GM18909 (cell line): ENCODE measurements around the gene ARHGAP12.
"Not testable (repeated sequence)": the region's sequence is repeated elsewhere in the genome, so short reads cannot be mapped to it uniquely, and the experiment has no call there.

Source experiments
- ATAC-seq: cut with Tn5 transposase; IDR thresholded peaks from one replicate; pipeline ENCODE4 v1.9.1; 2021; ENCODE audit warnings: mild to moderate bottlenecking; ENCODE audit not compliant: unreplicated experiment, poor library complexity

Gene ARHGAP12, protein sequence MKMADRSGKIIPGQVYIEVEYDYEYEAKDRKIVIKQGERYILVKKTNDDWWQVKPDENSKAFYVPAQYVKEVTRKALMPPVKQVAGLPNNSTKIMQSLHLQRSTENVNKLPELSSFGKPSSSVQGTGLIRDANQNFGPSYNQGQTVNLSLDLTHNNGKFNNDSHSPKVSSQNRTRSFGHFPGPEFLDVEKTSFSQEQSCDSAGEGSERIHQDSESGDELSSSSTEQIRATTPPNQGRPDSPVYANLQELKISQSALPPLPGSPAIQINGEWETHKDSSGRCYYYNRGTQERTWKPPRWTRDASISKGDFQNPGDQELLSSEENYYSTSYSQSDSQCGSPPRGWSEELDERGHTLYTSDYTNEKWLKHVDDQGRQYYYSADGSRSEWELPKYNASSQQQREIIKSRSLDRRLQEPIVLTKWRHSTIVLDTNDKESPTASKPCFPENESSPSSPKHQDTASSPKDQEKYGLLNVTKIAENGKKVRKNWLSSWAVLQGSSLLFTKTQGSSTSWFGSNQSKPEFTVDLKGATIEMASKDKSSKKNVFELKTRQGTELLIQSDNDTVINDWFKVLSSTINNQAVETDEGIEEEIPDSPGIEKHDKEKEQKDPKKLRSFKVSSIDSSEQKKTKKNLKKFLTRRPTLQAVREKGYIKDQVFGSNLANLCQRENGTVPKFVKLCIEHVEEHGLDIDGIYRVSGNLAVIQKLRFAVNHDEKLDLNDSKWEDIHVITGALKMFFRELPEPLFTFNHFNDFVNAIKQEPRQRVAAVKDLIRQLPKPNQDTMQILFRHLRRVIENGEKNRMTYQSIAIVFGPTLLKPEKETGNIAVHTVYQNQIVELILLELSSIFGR

DNA sequence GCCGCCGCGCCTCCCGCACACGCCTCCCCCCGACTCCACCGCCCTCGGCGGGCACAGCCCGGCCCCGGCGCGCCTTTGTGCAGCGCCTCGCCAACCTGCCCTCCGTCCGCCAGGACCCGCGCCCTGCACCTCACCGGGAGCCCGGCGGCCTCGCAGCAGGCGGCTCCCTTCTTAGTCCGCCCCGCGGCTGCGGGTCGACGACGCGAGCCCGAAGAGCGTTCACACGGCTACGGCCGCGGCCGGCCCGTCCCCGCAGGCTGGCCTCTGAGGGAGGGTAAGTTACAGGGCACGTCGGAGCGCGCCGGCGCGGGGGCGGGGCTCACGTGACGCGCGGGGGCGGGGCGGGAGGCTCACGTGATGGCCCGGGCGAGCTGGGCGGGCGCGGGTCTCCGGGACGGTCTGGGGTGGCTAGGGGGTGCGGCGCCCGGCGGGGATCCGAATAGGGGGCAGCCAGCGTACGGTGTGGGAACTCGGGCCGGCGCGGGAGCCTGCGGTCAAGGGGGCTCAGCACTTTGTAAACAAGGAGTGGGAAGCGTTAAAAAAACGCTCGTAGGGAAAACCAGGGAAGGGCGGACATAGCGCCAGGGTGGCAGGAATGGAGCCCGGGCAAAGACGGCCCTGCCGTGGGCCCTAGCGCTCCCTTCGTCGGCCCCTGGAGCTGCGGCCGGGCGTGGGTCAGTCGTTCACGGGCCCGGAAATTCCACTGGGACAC lies at the start of gene ARHGAP12:
ARHGAP12 (minus strand) TSS at position 283 of the 712 bp plus-strand sequence. CDS start 19,976 bp downstream, outside the sequence.
- ATAC-seq: peak; percentile 76

DNA sequence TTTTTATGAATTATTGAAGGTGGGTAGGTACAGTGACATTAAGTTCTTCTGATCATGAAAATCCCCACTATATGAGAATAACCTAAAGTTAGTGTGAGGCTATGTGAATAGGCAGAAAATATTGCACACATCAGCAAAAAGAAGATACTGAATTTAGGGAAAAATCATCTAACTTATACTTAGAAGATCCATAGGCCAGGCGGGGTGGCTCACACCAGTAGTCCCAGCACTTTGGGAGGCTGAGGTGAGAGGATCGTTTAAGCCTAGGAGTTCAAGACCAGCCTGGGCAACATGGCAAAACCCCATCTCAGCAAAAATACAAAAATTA lies 49.5 kb upstream of the ARHGAP12 start:
- no peak for ATAC-seq

DNA sequence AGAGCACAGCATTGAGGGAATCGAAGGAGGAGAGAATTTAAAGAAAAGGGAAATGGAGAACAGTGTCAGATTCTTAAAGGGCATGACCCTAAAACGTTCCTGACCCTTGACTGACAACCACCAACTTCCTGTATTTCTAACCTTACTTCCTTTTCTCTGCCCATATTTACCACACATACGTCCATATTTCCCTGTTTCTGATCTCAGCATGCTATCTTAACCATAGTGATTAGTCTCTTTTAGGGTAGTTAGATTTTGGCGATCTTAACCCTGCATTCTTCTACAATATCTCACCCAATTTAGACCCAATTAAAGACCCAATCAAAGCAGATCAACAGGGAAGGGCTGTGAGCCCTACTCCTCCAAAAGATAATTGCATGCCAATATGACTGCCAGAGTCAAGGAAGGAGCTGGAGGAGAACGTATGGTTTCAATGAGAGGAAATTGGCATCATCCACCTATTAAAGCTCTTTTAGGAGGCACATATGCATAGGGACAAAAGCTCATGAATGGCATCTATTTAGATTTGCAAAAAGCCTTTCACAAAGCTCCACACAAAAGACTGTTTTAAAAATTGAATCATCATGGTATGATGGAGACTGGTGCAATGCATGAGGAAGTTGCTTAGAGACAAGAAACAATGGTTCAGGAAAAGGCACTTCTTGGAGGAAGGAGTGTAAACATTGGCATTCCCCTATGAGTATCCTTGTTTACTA lies 49.0 kb upstream of the ARHGAP12 start:
- no peak for ATAC-seq

DNA sequence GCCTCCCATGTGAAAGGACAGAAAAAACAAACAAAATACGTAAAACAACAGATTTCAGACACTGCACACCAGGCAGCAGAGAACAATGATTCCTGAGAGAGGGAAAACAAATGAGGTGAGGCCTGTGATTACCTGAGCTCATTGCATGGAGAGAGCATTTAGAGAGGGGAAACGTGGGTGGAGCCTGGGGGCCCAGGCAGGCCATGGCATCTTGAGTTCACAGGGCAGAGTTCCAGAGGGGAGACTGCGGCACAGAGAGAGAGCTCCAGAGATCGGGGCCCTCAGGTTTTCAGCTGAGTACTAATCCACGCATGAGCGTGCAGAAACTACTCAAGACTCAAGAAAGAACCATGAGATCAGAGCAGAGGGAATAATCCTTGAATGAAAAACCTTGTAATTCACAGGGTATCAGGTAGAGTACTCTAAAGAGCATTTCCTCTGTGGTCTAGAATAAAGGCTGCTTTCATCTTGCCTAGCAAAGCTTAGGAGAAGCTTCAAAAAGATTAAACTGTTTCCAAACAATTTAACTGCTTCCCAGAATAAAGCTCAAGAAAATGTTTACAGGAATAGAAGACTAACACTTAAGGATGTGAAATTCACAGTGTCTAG lies 46.6 kb upstream of the ARHGAP12 start:
- ATAC-seq: no peak

DNA sequence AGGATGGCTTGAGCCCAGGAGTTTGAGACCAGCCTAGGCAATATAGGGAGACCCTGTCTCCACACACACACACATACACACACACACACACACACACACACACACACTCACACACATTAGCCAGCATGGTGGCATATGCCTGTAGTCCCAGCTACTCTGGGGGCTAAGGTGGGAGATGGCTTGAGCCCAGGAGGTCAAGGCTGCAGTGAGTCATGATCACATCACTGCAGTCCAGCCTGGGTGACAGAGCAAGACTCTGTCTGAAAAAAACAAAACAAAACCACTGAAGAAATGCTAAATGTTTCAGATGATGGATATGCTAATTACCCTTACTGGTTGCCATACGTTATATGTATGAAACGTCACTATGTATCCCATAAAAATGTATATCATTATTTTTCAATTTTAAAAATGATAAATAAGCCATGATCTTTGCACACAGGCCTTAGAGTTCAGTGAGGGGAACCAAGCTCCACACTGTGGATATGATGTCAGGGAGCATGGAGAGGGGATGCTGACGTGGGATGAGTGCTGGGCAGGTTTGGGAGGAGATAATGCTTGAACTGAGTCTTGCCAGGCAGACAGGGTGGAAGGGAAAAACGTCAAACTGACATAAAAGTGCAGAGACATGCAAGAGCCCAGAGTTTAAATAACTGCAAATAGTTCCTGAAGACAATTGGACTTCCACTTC lies 45.9 kb upstream of the ARHGAP12 start:
- ATAC-seq: no peak

DNA sequence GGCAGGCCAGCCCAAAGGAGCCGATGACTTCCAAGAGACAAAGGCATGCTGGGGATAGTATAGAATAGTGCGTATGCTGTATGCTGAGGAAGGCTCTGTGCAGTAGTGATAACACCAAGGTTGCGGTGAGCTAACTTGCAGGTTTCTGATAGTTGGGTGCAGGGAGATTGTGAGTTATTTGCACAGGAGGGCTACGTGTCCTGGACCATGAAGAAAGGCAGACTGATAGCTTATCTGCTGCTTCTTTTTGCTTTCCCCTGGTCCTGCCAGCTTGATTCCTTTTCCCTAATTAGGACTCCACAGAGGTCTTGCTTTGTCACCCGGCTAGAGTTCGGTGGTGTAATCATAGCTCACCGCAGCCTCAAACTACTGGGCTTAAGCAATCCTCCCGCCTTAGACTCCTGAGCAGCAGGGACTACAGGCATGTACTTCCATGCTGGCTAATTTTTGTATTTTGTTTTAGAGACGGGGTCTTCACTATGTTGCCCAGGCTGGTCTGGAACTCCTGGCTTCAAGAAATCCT lies 43.9 kb upstream of the ARHGAP12 start:
- ATAC-seq: no peak

DNA sequence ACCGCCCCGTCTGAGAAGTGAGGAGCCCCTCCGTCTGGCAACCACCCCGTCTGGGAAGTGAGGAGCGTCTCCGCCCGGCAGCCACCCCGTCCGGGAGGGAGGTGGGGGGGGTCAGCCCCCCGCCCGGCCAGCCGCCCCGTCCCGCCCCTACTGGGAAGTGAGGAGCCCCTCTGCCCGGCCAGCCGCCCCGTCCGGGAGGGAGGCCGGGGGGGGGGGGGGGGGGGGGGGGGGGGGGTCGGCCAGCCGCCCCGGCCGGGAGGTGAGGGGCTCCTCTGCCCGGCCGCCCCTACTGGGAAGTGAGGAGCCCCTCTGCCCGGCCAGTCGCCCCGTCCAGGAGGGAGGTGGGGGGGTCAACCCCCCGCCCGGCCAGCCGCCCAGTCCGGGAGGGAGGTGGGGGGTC lies 41.2 kb upstream of the ARHGAP12 start:
- ATAC-seq: not testable (repeated sequence)

DNA sequence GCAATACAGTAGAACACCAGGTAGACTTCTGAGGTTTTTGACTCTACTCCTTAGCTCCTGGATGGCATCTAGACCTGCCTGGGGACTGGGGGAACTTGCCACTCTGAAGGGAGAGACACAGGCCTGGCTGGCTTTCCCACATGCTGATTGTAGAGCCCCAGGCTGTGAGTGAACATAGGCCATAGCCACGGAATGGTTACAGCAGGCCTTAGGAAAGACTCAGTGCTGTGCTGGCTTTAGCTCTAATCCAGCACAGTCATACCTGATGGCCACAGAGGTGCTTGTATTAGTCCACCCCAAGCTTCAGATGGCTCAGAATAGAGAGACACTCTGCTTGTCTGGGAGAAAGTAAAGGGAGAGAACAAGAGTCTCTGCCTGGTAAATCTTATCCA lies 35.0 kb upstream of the ARHGAP12 start:
- no peak for ATAC-seq

DNA sequence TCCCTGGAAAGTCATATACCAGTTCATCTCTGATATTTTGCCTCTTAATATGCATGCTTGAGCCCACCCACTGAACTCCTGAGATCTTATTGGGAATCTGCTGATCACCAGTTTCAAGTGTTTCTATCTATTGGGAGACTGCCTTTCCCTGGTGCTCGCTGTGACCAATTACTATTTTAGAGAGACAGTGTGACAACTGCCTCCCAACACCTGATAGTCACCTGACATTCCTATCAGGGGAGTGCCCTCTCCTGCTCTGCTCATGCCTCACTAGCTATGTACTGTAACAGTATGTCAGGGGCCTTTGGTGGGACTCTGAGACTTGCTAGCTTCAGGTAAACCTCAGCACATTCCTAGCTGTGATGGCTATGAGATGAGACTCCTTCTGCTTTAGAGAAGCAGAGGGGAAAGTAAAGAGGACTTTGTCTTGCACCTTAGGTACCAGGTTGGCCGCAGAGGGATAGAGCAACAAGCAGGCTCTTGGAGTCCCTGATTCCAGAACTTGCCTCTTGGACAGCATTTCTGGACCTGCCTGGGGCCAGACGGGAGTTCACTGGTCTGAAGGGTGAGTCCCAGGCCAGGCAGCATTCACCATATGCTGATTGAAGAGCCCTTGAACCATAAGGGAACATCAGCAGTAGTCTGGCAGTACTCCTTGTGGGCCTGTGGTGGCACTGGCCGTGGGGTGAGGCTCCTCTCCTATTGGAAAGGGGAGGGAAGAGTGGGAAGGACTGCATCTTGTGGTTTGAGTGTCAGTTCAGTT lies 34.4 kb upstream of the ARHGAP12 start:
- no peak for ATAC-seq

DNA sequence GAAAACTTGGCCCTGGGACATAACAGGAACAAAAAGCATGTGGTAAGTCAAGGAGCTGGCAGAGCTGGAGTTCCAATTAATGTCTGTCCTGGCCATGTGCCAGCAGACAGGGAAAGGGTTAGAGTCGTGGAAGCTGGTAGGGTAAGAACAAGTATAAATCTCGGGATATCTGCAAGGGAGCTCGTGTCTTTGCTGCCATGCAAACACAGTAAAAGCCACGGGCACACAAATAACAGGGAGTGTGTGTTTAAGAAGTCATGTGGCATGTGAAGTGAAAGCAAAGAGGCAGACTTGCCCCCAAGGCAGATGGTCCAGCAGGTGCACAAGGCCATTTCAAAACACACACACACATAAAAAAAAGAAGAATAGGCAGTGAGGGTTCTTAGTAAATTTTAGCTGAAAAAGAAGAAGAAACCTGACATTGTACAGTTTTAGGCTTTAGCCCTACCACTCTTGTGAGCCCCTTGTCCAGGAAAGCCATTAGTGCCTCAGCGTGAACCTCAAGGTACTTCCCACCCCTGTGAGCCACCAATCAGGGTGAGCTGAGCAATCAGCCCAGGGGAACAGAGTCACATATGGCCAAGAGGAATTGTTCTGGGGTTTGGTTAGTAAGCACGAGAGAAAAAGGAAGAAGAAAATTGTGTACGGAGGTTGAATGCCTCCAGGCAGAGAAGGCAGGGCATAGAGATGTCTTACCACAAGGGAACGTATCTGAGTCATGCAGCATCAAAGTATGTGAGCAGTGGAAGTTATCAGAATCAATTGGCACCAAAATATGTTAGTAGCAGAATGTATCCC lies 32.8 kb upstream of the ARHGAP12 start:
- peak; percentile 78 for ATAC-seq

DNA sequence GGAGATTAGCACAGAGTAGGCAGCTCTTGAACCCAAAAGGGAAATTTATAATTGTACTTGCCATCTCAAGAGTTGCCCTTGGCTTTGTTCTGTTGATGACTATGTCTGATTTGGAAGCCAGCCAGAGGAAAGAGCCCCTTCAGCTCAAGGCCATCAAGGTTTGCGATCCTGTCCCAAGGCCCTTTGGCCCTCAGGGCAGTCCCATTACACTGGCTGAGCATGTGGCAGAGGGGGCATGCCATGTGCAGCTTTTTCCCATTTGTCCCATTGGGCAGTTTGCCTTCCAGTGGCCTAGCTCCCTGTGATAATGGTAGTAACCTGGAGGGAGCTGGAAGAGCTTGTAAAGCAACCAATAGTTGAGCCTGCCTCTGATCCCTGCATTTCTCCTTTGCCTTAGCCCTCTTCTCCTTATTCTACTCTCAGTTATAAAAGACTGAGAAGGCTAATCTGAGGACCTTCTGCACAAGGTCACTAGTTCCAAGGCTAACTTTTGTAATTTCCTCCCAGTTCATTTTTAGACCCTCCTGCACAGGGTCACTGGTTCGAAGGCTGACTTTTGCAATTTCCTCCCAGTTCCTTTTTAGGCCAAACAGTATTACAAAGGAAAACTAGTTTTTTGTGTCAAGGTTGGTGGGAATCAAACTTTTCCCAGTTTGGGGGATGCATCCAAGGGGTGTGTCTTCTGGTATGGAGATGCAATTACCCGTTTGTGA lies 31.0 kb upstream of the ARHGAP12 start:
- ATAC-seq: no peak

DNA sequence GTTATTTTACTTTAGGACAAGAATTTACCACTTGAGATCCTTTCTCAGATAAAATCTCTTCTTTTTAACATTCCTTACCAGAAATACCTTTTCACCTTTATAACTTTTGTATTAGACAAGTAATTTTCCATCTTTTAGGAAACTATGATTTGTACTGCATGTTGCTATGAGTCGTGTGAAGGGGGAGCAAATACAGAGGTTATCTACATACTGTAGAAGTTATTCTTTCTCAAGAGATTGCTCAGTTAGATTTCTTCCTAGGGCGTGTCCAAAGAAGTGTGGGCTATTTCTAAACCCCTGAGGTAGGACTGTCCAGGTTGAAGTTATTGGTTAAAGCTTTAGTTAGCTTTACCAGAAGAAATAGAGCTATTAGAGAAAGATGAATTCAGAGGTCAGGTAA lies 30.2 kb upstream of the ARHGAP12 start:
- no peak for ATAC-seq

DNA sequence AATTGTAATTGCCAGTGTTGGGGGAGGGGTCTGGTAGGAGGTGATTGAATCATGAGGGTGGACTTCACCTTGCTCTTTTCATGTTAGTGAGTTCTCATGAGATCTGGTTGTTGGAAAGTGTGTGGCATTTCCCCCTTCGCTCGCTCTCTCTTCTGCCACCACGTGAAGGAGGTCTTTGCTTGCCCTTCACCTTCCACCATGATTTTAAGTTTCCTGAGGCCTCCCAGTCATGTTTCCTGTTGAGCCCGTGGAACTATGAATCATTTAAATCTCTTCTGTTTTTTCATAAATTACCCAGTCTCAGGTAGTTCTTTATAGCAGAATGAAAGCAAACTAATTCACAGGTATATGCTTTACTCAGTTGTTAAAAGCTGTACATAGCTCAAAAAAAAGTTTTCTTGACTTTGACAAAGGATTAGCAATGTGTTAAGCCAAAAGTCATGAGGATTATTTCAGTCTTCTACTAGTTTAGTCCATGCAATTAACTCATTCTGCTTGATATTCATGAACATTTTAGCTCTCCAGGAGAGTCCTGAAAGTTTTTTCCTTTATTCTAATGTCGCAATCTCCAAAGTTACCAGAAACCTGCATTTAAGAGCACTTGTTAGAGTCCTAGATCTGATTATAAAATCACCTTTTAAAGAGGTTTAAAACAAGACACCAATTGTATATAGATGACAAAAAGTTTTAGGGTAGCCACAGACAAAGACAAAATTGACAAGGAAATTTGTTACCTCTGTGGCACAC lies 27.7 kb upstream of the ARHGAP12 start:
- no peak for ATAC-seq

DNA sequence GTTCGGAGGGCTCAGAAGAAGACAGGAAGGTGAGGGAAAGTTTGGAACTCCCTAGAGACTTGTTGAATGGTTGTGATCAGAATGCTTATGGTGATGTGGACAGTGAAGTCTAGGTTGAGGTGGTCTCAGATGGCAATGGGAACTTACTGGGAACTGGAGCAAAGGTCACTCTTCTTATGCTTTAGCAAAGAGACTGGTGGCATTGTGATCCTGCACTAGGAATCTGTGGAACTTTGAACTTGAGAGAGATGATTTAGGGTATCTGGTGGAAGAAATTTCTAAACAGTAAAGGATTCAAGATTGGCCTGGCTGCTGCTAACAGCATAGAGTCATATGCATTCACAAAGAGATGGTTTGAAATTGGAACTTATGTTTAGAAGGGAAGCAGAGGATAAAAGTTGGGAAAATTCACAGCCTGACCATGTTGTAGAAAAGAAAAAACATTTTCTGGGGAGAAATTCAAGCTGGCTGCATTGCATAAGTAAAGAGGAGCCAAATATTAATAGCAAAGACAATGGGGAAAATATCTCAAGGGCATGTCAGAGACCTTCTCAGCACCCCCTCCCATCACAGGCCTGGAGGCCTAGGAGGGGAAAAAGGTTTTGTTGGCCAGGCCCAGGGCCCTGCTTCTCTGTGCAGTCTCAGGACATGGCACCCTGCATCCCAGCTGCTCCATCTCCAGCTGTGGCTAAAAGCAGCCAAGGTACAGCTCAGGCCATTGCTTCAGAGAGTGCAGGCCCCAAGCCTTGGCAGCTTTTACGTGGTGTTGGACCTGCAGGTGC lies 26.0 kb upstream of the ARHGAP12 start:
- ATAC-seq: no peak

DNA sequence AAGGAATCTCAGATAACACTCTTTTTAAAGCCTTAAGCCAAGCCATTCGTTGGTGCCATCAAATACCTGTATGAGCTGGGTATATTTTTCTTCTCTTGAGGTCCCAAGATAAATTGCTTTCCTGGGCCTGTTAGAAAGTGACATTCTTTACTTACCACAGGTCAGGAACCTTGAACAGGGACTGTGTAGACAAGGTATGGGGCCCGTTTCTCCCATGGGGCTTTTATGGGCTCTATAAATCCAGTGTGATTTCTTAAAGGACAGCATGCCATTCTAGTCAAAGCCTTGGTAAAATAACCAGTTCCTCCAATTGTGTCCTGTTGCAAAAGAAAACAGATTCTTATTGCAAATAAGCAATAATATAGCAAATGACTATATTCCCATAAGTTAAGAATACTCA lies 24.8 kb upstream of the ARHGAP12 start:
- no peak for ATAC-seq

DNA sequence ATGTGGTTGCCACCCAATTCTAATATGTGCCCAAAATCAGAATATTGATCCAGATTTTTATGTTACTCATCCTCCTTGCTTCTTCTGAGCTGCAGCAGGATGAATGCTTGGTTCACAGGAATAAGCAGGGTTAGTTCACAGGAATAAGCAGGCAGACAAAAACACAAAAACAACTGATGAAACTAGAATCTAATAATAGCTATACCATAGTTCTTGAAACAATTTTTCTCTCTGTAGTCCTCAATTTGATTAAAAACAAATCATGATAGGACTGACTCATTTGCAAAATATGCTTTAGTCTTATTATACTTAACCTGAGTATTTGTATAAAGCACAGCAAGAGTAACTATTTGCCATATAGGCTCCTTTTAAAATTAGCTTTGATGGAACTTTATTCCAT lies 24.4 kb upstream of the ARHGAP12 start:
- no peak for ATAC-seq
